ENCODE results near the gene ZNF195.
"Not testable (repeated sequence)": the region's sequence is repeated elsewhere in the genome, so short reads cannot be mapped to it uniquely, and the experiment has no call there.

GRCh38 chr11:3426541-3426940 lies 47.6 kb upstream of the ZNF195 start:
- TF ChIP-seq NRF1 (IDR thresholded peaks at IDR 0.05; ENCODE audit: low read depth, low read length); YY1 (IDR thresholded peaks at IDR 0.05; ENCODE audit: low read depth); MXI1 (IDR thresholded peaks at IDR 0.05; ENCODE audit: low read depth, low read length); IRF3 (IDR thresholded peaks at IDR 0.05; ENCODE audit: low read depth, low read length); REST (IDR thresholded peaks at IDR 0.05; ENCODE audit: low read depth, low read length); FOXM1 (IDR thresholded peaks at IDR 0.05; ENCODE audit: low read depth); POLR2AphosphoS5 (IDR thresholded peaks at IDR 0.05; ENCODE audit: low read depth, low read length): not testable (repeated sequence)
- TF ChIP-seq, protein P1, sequence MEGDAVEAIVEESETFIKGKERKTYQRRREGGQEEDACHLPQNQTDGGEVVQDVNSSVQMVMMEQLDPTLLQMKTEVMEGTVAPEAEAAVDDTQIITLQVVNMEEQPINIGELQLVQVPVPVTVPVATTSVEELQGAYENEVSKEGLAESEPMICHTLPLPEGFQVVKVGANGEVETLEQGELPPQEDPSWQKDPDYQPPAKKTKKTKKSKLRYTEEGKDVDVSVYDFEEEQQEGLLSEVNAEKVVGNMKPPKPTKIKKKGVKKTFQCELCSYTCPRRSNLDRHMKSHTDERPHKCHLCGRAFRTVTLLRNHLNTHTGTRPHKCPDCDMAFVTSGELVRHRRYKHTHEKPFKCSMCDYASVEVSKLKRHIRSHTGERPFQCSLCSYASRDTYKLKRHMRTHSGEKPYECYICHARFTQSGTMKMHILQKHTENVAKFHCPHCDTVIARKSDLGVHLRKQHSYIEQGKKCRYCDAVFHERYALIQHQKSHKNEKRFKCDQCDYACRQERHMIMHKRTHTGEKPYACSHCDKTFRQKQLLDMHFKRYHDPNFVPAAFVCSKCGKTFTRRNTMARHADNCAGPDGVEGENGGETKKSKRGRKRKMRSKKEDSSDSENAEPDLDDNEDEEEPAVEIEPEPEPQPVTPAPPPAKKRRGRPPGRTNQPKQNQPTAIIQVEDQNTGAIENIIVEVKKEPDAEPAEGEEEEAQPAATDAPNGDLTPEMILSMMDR (IDR thresholded peaks at IDR 0.05) = not testable (repeated sequence)

Data from SK-N-SH (cell line).